Measurements from ENCODE around the gene TLR1.

Gene TLR1

GRCh38 chr4:38832624-38833528 lies 28.3 kb upstream of the TLR1 start:
- no peaks in the 10 kb centered on the region for H3K27me3 ChIP-seq (ENCODE audit: insufficient read depth, low read length, poor library complexity)
- H3K4me2 ChIP-seq (ENCODE audit: insufficient read depth, low read length): no peak overlapping the region
- no peaks in the 10 kb centered on the region for H3K9me3 ChIP-seq (ENCODE audit: insufficient read depth, low read length, severe bottlenecking)
- H3K4me1 ChIP-seq (ENCODE audit: insufficient read depth, low read length): no peaks in the 10 kb centered on the region
- H3K4me3 ChIP-seq (ENCODE audit: low read depth in 1 of 2, low read length in 2 of 2): no peak overlapping the region
- H2AFZ ChIP-seq (ENCODE audit: low read depth, low read length): no peak overlapping the region
- no peak for DNase-seq
- no peaks in the 10 kb centered on the region for H3K36me3 ChIP-seq (ENCODE audit: insufficient read depth, low read length)
- H3K9ac ChIP-seq (ENCODE audit: low read depth, low read length): no peak overlapping the region
- ATAC-seq (ENCODE audit: insufficient read depth, low read depth): 0 out of 3 replicates have a peak, but pooled peaks have one; percentile 44
- no peaks in the 10 kb centered on the region for H3K79me2 ChIP-seq (ENCODE audit: insufficient read depth, low read length)
- TF ChIP-seq EZH2 (IDR thresholded peaks at IDR 0.05; ENCODE audit: borderline replicate concordance, low read depth, low read length, severe bottlenecking) (no peak), CTCF (IDR thresholded peaks at IDR 0.05; ENCODE audit: borderline replicate concordance, extremely low read depth, low read length, poor library complexity, severe bottlenecking) (peak; percentile 26)
- no peaks in the 10 kb centered on the region for H4K20me1 ChIP-seq (ENCODE audit: insufficient read depth, low read length)
- no peak overlapping the region for H3K27ac ChIP-seq (ENCODE audit: low read length)

GRCh38 chr4:38832206-38832605 lies 27.6 kb upstream of the TLR1 start:
- Histone ChIP-seq H4K20me1 (ENCODE audit: insufficient read depth, low read length) (no peaks in the 10 kb centered on the region), H3K9me3 (ENCODE audit: insufficient read depth, low read length, severe bottlenecking) (no peaks in the 10 kb centered on the region), H3K79me2 (ENCODE audit: insufficient read depth, low read length) (no peaks in the 10 kb centered on the region), H3K4me3 (ENCODE audit: low read depth in 1 of 2, low read length in 2 of 2) (no peak overlapping the region), H3K9ac (ENCODE audit: low read depth, low read length) (no peak overlapping the region), H3K27me3 (ENCODE audit: insufficient read depth, low read length, poor library complexity) (no peaks in the 10 kb centered on the region), H3K36me3 (ENCODE audit: insufficient read depth, low read length) (no peaks in the 10 kb centered on the region), H3K4me1 (ENCODE audit: insufficient read depth, low read length) (no peaks in the 10 kb centered on the region), H3K27ac (ENCODE audit: low read length) (no peak overlapping the region), H3K4me2 (ENCODE audit: insufficient read depth, low read length) (no peak overlapping the region), H2AFZ (ENCODE audit: low read depth, low read length) (no peak overlapping the region)
- TF ChIP-seq CTCF (IDR thresholded peaks at IDR 0.05; ENCODE audit: borderline replicate concordance, extremely low read depth, low read length, poor library complexity, severe bottlenecking) (no peak), EZH2 (IDR thresholded peaks at IDR 0.05; ENCODE audit: borderline replicate concordance, low read depth, low read length, severe bottlenecking) (no peak)
- DNase-seq: no peak
- ATAC-seq (ENCODE audit: insufficient read depth, low read depth): no peak

- H4K20me1 ChIP-seq (ENCODE audit: insufficient read depth, low read length): no peaks in the 10 kb centered on the region
- TF ChIP-seq CTCF (IDR thresholded peaks at IDR 0.05; ENCODE audit: borderline replicate concordance, extremely low read depth, low read length, poor library complexity, severe bottlenecking) (no peak), EZH2 (IDR thresholded peaks at IDR 0.05; ENCODE audit: borderline replicate concordance, low read depth, low read length, severe bottlenecking) (no peak)
These were observed 27.1 kb upstream of the TLR1 start for GRCh38 chr4:38831653-38832052.

More at GRCh38 chr4:38831653-38832052, 27.1 kb upstream of the TLR1 start:
- Histone ChIP-seq H3K4me1 (ENCODE audit: insufficient read depth, low read length) (no peaks in the 10 kb centered on the region), H3K4me2 (ENCODE audit: insufficient read depth, low read length) (no peak overlapping the region), H3K79me2 (ENCODE audit: insufficient read depth, low read length) (no peaks in the 10 kb centered on the region), H3K4me3 (ENCODE audit: low read depth in 1 of 2, low read length in 2 of 2) (no peak overlapping the region), H3K9ac (ENCODE audit: low read depth, low read length) (no peak overlapping the region), H3K27me3 (ENCODE audit: insufficient read depth, low read length, poor library complexity) (no peaks in the 10 kb centered on the region), H3K27ac (ENCODE audit: low read length) (no peak overlapping the region), H3K36me3 (ENCODE audit: insufficient read depth, low read length) (no peaks in the 10 kb centered on the region), H2AFZ (ENCODE audit: low read depth, low read length) (no peak overlapping the region), H3K9me3 (ENCODE audit: insufficient read depth, low read length, severe bottlenecking) (no peaks in the 10 kb centered on the region)
- DNase-seq (no peak), ATAC-seq (ENCODE audit: insufficient read depth, low read depth) (no peak)

All from DND-41 (cell line).